ENCODE results near the gene RGS12. TPM values are rescaled to one million over a fixed set of nuclear protein-coding genes. Genes with fewer than 3 reads are reported as not detected.

The RGS12 gene
- total RNA-seq, 4 donors from 2014 or later, result 20.4 to 86.1 (median 34.1) TPM

- TF ChIP-seq CTCF (IDR thresholded peaks at IDR 0.05; ENCODE audit: low read depth), result no peak
These were observed 47.9 kb downstream of the RGS12 start for GRCh38 chr4:3340700-3341083.

- TF ChIP-seq CTCF (IDR thresholded peaks at IDR 0.05; ENCODE audit: low read depth), result no peak
These were observed 48.9 kb downstream of the RGS12 start for GRCh38 chr4:3341760-3342159.

GRCh38 chr4:3342182-3342854 is 49.5 kb downstream of the RGS12 start:
- no peak for TF ChIP-seq CTCF (IDR thresholded peaks at IDR 0.05; ENCODE audit: low read depth)

Other genes starting within 250 kb of the RGS12 start
- gene HTT-AS, start 218.5 kb upstream of the RGS12 start, total RNA-seq, result not detected
- 10 to 100 TPM; 48.2 to 79.3 (median 72.1) TPM for gene HTT, start 218.3 kb upstream of the RGS12 start, total RNA-seq
- under 1 TPM in 2 of 4 donors, not detected in 2; 0.19 to 0.51 TPM for gene MSANTD1, start 43.9 kb upstream of the RGS12 start, total RNA-seq
- not detected for gene HGFAC, start 148.9 kb downstream of the RGS12 start, total RNA-seq
- gene DOK7, start 170.3 kb downstream of the RGS12 start, total RNA-seq, result not detected
- 100 to 1,000 TPM in 3 of 4 donors, 10 to 100 TPM in 1; 67.5 to 187 (median 137) TPM for gene LRPAP1, start 239.4 kb downstream of the RGS12 start, total RNA-seq

All from subcutaneous adipose tissue (tissue), 4 donors.